SK-N-SH (cell line): ENCODE data around the gene TMEM63B. TPM values are rescaled to one million over a fixed set of nuclear protein-coding genes. Genes with fewer than 3 reads are reported as not detected.

Experiments
- CTCF ChIA-PET: fragments of 300-600, 350-600 bp; formaldehyde crosslinking; extraction: SDS; loops from one replicate; lab custom pipeline; 2021; lab: Yijun Ruan, JAX
- POLR2A ChIA-PET: fragments of 350-600 bp; sonication (Branson Sonifier 250); formaldehyde crosslinking; extraction: SDS; loops from one replicate; lab custom pipeline; 2020; ENCODE audit warnings: antibody characterized with exemption, inconsistent platforms; lab: Yijun Ruan, JAX
- DNase-seq: peaks from one replicate; pipeline ENCODE4 v3.0.0; 2012
- H2AFZ ChIP-seq: fragments of 200-600 bp; sonication (generic); 2 replicates; pipeline ENCODE4 v1.8.1; 2016; ENCODE audit warnings: antibody characterized with exemption, mild to moderate bottlenecking, low read depth
- H3F3A ChIP-seq: fragments of 200-600 bp; sonication (generic); replicated peaks from 2 replicates; pipeline ENCODE3; 2016; ENCODE audit warnings: antibody characterized with exemption, mild to moderate bottlenecking; ENCODE audit not compliant: insufficient read depth
- H3K27ac ChIP-seq, 2 experiments: fragments of 200-500 bp in 1 of 2; fragments of 200-600 bp in 1 of 2; sonication (Bioruptor generic) in 1 of 2; sonication (generic), shearing (Covaris generic) in 1 of 2; 2 replicates each; pipeline versions ENCODE4 v1.5.1 to v1.6.1; 2014 to 2016; ENCODE audit warnings: low read depth in 2 of 2, inconsistent platforms in 1 of 2, low read length in 1 of 2, mild to moderate bottlenecking in 1 of 2, mixed read lengths in 1 of 2
- H3K27me3 ChIP-seq: fragments of 200-600 bp; sonication (generic), shearing (Covaris generic); 2 replicates; pipeline ENCODE4 v1.6.1; 2016; ENCODE audit warnings: mixed run types; ENCODE audit not compliant: insufficient read depth
- H3K36me3 ChIP-seq, 2 experiments: fragments of 200-500 bp in 1 of 2; fragments of 200-600 bp in 1 of 2; sonication (Bioruptor generic) in 1 of 2; sonication (generic) in 1 of 2; replicated peaks in 1 of 2; 2 replicates each; pipeline versions ENCODE3 to v1.5.1; 2014 to 2016; ENCODE audit warnings: low read length in 1 of 2, mild to moderate bottlenecking in 1 of 2; ENCODE audit not compliant: insufficient read depth in 2 of 2, control insufficient read depth in 1 of 2
- H3K4me1 ChIP-seq, 2 experiments: fragments of 200-500 bp in 1 of 2; fragments of 200-600 bp in 1 of 2; sonication (Bioruptor generic) in 1 of 2; sonication (generic), shearing (Covaris generic) in 1 of 2; 2 replicates each; pipeline versions ENCODE4 v1.5.1 to v1.6.1; 2014 to 2016; ENCODE audit warnings: low read depth in 1 of 2, low read length in 1 of 2, mixed run types in 1 of 2; ENCODE audit not compliant: insufficient read depth in 2 of 2, control insufficient read depth in 1 of 2
- H3K4me2 ChIP-seq: fragments of 200-600 bp; sonication (generic), shearing (Covaris generic); 2 replicates; pipeline ENCODE4 v1.6.1; 2017; ENCODE audit warnings: mixed run types
- H3K4me3 ChIP-seq, 2 experiments: fragments of 200-500 bp in 1 of 2; fragments of 200-600 bp in 1 of 2; sonication (Bioruptor generic) in 1 of 2; sonication (generic), shearing (Covaris generic) in 1 of 2; 2 replicates each; pipeline versions ENCODE4 v1.5.1 to v1.8.1; 2014 to 2016; ENCODE audit warnings: low read depth in 2 of 2, inconsistent platforms in 1 of 2, low read length in 1 of 2, mild to moderate bottlenecking in 1 of 2, mixed read lengths in 1 of 2, moderate library complexity in 1 of 2
- H3K79me2 ChIP-seq: fragments of 200-600 bp; sonication (generic); 2 replicates; pipeline ENCODE4 v1.8.1; 2017; ENCODE audit warnings: mild to moderate bottlenecking; ENCODE audit not compliant: insufficient read depth
- H3K9ac ChIP-seq: fragments of 200-600 bp; sonication (generic); 2 replicates; pipeline ENCODE4 v1.6.1; 2017; ENCODE audit warnings: mixed run types
- H3K9me2 ChIP-seq: fragments of 200-600 bp; sonication (generic); 2 replicates; pipeline ENCODE4 v1.6.1; 2017; ENCODE audit warnings: mixed run types
- H3K9me3 ChIP-seq: fragments of 200-600 bp; sonication (generic); 2 replicates; pipeline ENCODE4 v1.6.1; 2017; ENCODE audit warnings: mixed run types, mild to moderate bottlenecking, moderate library complexity
- H4K20me1 ChIP-seq: fragments of 200-600 bp; sonication (generic); 2 replicates; pipeline ENCODE4 v1.6.1; 2017; ENCODE audit warnings: mild to moderate bottlenecking, mixed run types; ENCODE audit not compliant: insufficient read depth
- CTCF ChIP-seq: fragments of 200-600 bp; sonication (generic); IDR thresholded peaks from 2 replicates; pipeline ENCODE4 v1.6.1; 2017; ENCODE audit warnings: antibody characterized with exemption, mild to moderate bottlenecking, moderate library complexity
- EZH2phosphoT487 ChIP-seq: fragments of 200-600 bp; sonication (generic); IDR thresholded peaks from 2 replicates; pipeline ENCODE4 v1.6.1; 2017; ENCODE audit warnings: low read depth, mixed run types, mild to moderate bottlenecking, antibody characterized with exemption, moderate library complexity, borderline replicate concordance
- FOSL2 ChIP-seq: IDR thresholded peaks from 2 replicates; pipeline ENCODE4 v1.4.0; 2012; ENCODE audit warnings: low read depth, mild to moderate bottlenecking, moderate library complexity, borderline replicate concordance
- FOXM1 ChIP-seq: IDR thresholded peaks from 2 replicates; pipeline ENCODE4 v1.4.0; 2012; ENCODE audit warnings: low read depth, mild to moderate bottlenecking
- GABPA ChIP-seq: IDR thresholded peaks from 2 replicates; pipeline ENCODE4 v1.4.0; 2012; ENCODE audit warnings: low read depth, mild to moderate bottlenecking
- GATA2 ChIP-seq: sonication (generic); formaldehyde crosslinking; IDR thresholded peaks from 2 replicates; pipeline ENCODE4 v1.5.0; 2020; ENCODE audit warnings: mild to moderate bottlenecking, missing genetic modification reagents
- IRF3 ChIP-seq: fragments of 150-350 bp; IDR thresholded peaks from 2 replicates; pipeline ENCODE4 v1.6.1; 2016; ENCODE audit warnings: mild to moderate bottlenecking, low read depth, low read length
- JUND ChIP-seq: IDR thresholded peaks from 2 replicates; pipeline ENCODE4 v1.4.0; 2012
- MEF2A ChIP-seq: IDR thresholded peaks from 2 replicates; pipeline ENCODE4 v1.4.0; 2012; ENCODE audit warnings: low read depth, borderline replicate concordance
- POLR2AphosphoS5 ChIP-seq: IDR thresholded peaks from 2 replicates; pipeline ENCODE4 v1.6.1; 2012; ENCODE audit warnings: low read depth, low read length
- RAD21 ChIP-seq: IDR thresholded peaks from 2 replicates; pipeline ENCODE4 v1.6.1; 2012; ENCODE audit warnings: mild to moderate bottlenecking, low read length
- TCF12 ChIP-seq: IDR thresholded peaks from 2 replicates; pipeline ENCODE4 v1.4.0; 2012
- USF1 ChIP-seq: IDR thresholded peaks from 2 replicates; pipeline ENCODE4 v1.4.0; 2012; ENCODE audit warnings: low read depth, borderline replicate concordance
- USF2 ChIP-seq: fragments of 150-350 bp; IDR thresholded peaks from 2 replicates; pipeline ENCODE4 v1.6.1; 2017; ENCODE audit warnings: antibody characterized with exemption, low read length, low read depth, borderline replicate concordance
- WGBS: methylation state at CpG from one replicate; pipeline ENCODE4 v1.1.6; 2017; ENCODE audit warnings: low lambda C conversion rate; 5-methylcytosine and 5-hydroxymethylcytosine counted together
- polyA plus RNA-seq, 3 experiments: library from polyadenylated mRNA; depleted of rRNA; stranded (reverse); fragments of >200 nt; gene quantifications; 2 replicates each; pipeline ENCODE4 v1.2.3, GENCODE V29; 2012

TMEM63B gene
- polyA plus RNA-seq, 1 of the 3 experiments (the other 2 are of a cell fraction), result 52.7 TPM

DNA sequence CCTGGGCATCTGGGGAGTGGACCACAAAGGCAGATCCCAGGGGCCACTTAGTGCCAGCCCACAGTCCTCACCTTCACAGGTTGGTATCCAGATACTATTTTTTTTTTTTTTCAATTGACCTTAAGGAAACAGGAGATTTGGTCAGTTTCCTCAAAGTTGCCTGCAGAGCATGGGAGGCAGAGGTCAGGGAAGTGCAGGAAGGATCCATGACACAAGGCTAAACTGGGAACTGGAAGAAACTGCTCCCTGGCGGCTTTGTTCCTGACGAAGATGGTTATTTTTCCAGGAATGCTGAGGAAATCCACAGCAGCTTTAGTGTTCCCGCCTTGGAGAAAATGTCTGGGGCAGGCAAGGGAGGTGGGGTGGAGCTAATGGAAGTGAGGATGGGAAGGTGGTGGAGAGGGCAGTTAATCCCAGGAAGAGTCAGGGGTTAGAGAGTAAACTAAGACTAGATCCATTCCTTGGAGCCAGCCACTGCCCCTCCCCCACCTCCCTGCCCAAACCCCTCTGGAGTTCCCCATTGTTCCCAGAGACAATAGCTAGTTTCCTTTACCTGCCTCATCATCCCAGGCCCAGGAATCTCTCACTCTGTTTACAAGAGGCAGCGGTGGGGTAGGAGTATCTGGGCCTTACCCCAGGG lies 75.1 kb downstream of the TMEM63B start:
- CTCF ChIA-PET, result interaction anchor here (0.8 to 4.7 kb wide), 5 partner anchors 19 to 103 kb away, joined by 3 to 25 read pairs (median 3); no protein-coding TSS in a partner anchor
- H4K20me1 ChIP-seq, result no peaks in the 10 kb centered on the region
- peaks cover 0 to 2% of the 10 kb centered on the region in 2 experiments; a peak in 1 of 4 replicates for H3K4me1 ChIP-seq
- no peak overlapping the region for H3K4me3 ChIP-seq
- no peaks in the 10 kb centered on the region for H3K79me2 ChIP-seq
- TF ChIP-seq USF1, result no peak
- TF ChIP-seq TCF12, result no peak
- no peak for TF ChIP-seq USF2
- no peak for TF ChIP-seq JUND
- no peaks in the 10 kb centered on the region for H3K9me3 ChIP-seq
- DNase-seq, result no peak
- POLR2A ChIA-PET, result no interaction called here
- no peak overlapping the region for H3K9ac ChIP-seq
- H3K36me3 ChIP-seq, result no peaks in the 10 kb centered on the region
- WGBS, result 91% methylated on average over 4 of the region's 4 CpGs
- no peaks in the 10 kb centered on the region for H3K27me3 ChIP-seq
- no peak overlapping the region for H2AFZ ChIP-seq
- H3K9me2 ChIP-seq, result no peaks in the 10 kb centered on the region
- H3K27ac ChIP-seq, result no peak overlapping the region
- no peak overlapping the region for H3K4me2 ChIP-seq
- no peaks in the 10 kb centered on the region for H3F3A ChIP-seq

- Histone ChIP-seq H2AFZ (no peak overlapping the region), H3K36me3 (no peaks in the 10 kb centered on the region), H3K4me2 (no peak overlapping the region), H4K20me1 (no peaks in the 10 kb centered on the region), H3K9me2 (no peaks in the 10 kb centered on the region), H3F3A (no peaks in the 10 kb centered on the region), H3K79me2 (no peaks in the 10 kb centered on the region), H3K9ac (no peak overlapping the region), H3K9me3 (no peaks in the 10 kb centered on the region), H3K27me3 (no peaks in the 10 kb centered on the region), H3K4me3 (no peak overlapping the region), H3K4me1 (peaks cover 0 to 2% of the 10 kb centered on the region in 2 experiments; a peak in 1 of 4 replicates), H3K27ac (no peak overlapping the region)
- no peak for DNase-seq
- no peak for TF ChIP-seq GATA2 (CRISPR knock-in tag)
- TF ChIP-seq USF1, result no peak
- CTCF ChIA-PET, result interaction anchor here (0.7 to 2.3 kb wide), 7 partner anchors 14 to 102 kb away, joined by 3 to 10 read pairs (median 3); no protein-coding TSS in a partner anchor
- WGBS, result 92% methylated on average over 11 of the region's 11 CpGs
- POLR2A ChIA-PET, result no interaction called here
Observed at GRCh38 chr6:44202972-44203750, 75.8 kb downstream of the TMEM63B start.

- no peak for DNase-seq
- CTCF ChIA-PET, result interaction anchor here (1.2 to 2.3 kb wide), 3 partner anchors 15 to 31 kb away, joined by 3 to 10 read pairs (median 6); no protein-coding TSS in a partner anchor
- H3K79me2 ChIP-seq, result no peaks in the 10 kb centered on the region
- H2AFZ ChIP-seq, result no peak overlapping the region
- H3K27me3 ChIP-seq, result no peaks in the 10 kb centered on the region
- H3K4me3 ChIP-seq, result no peak overlapping the region
- H3K36me3 ChIP-seq, result no peaks in the 10 kb centered on the region
- H3K27ac ChIP-seq, result no peak overlapping the region
- WGBS, result 81% methylated on average over 6 of the region's 6 CpGs
- no peak overlapping the region for H3K9ac ChIP-seq
- peaks cover 0 to 2% of the 10 kb centered on the region in 2 experiments; a peak in 1 of 4 replicates for H3K4me1 ChIP-seq
- no peaks in the 10 kb centered on the region for H3K9me3 ChIP-seq
- no peaks in the 10 kb centered on the region for H3F3A ChIP-seq
- H3K4me2 ChIP-seq, result no peak overlapping the region
- H4K20me1 ChIP-seq, result no peaks in the 10 kb centered on the region
- POLR2A ChIA-PET, result no interaction called here
- no peaks in the 10 kb centered on the region for H3K9me2 ChIP-seq
- TF ChIP-seq RAD21, result no peak
- TF ChIP-seq MEF2A, result no peak
- no peak for TF ChIP-seq POLR2AphosphoS5
- no peak for TF ChIP-seq CTCF
- TF ChIP-seq EZH2phosphoT487, result no peak
- no peak for TF ChIP-seq GATA2 (CRISPR knock-in tag)
- no peak for TF ChIP-seq JUND
- no peak for TF ChIP-seq FOXM1
- TF ChIP-seq GABPA, result no peak
- TF ChIP-seq IRF3, result no peak
- no peak for TF ChIP-seq FOSL2
Observed at GRCh38 chr6:44203955-44204354, 76.6 kb downstream of the TMEM63B start.
